Activated T-cell treated with anti-CD3 and anti-CD28 coated beads, Interleukin-2, amount 50 U/mL, for 48 hours (primary cell): ENCODE results near the gene PTAR1.

ENCODE experiments used
- DNase-seq, 2 experiments: peaks; one replicate each; pipeline ENCODE4 v3.0.0-alpha.2; 2020

PTAR1 gene

DNA sequence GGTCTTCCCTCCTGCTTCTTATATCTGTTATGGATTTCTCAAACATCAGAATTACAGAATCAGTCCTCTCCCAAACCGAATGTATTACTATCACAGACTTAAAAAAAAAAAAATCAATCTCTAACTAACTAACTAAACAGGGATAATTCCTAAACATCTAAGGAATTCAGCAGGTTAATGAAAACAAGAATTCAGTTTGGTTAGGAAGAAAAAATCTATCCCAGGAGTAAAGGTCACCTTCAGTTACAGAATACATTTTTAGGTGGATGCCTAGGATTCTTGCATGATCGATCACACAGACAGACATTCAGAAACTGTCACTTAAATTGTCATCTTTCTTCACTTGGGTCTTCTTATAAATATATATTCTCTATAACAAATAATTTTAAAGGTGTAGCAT is 11.5 kb downstream of the PTAR1 start:
- DNase-seq: no peak

DNA sequence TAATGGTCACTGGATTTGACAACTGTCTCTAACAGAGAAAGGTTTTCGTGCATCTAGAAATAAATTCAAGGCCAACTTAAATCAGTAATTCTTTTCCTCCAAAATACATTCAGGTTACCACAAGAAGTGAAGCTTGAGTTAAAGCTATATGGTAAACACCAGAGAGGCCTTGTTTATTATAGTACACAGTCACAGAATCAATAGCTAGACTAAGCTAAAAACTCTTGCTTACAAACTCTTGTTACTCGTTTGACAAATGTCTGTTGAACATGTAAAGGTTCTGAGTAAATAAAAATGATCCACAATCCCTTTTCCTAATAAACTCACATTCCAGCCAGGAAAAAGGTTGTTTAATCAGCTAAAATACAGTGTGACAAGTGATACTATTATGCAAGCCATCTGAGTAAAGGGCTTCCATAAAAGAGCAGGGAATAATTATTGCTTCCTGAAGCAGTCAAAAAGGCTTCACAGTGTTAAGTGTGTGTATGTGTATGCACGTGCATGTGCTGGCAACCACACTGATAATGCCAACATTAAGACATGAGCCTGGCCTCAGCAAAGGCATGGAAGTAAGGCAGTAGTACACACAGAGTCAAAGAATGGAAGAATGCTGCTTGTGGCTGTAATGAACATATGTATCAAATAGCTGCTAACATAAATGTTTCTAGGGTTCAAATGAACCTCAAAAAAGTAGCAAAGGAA is 12.8 kb downstream of the PTAR1 start:
- DNase-seq: no peak

- DNase-seq: no peak
These were observed 13.9 kb downstream of the PTAR1 start for GRCh38 chr9:69745716-69746437.

DNA sequence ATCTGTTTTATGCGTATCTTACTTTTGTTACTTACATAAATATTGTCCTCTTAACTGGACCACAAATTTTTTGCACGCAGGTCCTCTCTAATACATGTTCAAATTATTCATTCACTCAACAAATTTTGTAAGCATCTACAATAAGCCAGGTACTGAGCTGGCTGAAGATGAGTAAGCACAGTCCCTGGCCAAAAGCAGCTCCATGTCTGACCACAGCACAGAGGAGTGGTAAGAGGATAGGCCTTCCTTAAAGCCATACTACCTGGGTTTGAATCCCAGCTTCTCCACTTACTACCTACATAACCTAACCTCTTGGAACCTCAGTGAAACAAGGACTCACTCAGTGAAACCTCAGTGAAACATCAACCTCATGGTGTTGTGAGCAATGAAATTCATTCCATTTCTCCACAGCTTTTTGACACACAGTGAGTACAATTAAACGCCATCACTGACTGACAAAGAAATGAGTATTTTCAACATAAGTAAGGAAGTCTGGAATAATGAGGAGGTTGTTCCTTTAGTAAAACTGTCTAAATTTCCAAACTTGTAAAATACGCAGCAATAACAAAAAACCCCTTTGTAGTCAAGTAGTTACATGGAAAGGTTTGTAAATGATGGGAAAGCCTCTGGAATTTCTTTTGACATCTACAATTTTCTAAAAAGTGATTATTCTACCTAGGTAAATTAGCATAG is 15.0 kb downstream of the PTAR1 start:
- DNase-seq: no peak

DNA sequence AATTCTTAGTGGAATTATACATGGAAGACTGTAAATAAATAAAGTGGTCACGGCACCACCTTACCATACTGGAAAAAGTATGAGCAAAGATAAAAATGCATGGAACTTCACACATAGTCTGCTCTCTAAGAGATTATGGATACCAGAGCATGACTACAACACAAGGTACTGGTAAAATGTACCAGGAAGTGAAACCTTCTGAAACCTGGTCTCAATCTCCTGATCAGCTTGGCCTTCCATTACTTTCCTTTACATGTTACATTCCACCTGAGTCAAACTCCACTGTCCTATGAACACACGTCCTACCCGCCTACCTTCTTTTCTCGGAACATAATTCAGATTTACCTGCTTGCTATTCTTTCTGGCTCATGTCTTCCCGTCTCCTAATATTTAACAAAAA is 15.9 kb downstream of the PTAR1 start:
- no peak for DNase-seq

GRCh38 chr9:69740872-69741505 is 18.8 kb downstream of the PTAR1 start:
- DNase-seq: no peak

GRCh38 chr9:69731348-69731747 is 28.5 kb downstream of the PTAR1 start:
- no peak for DNase-seq

- DNase-seq: no peak
These were observed 39.8 kb downstream of the PTAR1 start for GRCh38 chr9:69719983-69720382.

DNA sequence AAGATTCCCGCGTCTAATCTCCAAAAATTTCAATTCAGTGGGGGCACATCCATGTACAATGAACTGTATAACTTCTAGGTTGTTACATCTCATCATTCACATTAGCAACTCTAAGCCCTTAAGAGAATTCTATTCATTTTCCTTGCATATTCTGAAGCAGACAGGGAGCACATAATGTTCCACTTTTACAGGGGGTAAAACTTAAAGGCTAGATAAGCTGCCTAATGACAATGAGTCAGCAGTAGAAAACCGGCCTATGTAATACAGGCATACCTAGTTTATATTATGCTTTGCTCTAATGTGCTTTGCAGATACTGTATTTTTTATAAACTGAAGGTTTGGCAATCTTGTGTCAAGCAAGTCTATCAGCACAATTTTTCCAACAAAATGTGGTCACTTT is 40.4 kb downstream of the PTAR1 start:
- DNase-seq: no peak

DNA sequence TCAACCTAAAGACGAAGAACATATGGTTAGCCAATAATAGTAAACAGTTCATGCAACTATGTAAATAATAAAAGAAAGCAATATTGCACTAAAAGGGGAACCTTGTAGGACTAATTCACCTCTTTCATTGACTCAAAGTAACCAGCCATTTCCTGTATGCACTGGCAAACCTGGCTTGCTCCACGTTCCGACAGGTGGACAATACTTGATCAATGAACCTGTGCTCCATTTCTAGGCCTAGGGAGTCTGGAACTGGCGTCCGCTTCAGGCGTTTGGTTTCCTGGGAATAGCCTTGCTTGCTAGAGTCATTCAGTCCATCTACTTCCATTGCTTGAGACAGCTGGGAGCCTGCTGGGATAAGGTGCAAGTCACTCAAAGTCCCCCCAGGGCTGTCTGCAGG is 41.6 kb downstream of the PTAR1 start:
- no peak for DNase-seq

DNA sequence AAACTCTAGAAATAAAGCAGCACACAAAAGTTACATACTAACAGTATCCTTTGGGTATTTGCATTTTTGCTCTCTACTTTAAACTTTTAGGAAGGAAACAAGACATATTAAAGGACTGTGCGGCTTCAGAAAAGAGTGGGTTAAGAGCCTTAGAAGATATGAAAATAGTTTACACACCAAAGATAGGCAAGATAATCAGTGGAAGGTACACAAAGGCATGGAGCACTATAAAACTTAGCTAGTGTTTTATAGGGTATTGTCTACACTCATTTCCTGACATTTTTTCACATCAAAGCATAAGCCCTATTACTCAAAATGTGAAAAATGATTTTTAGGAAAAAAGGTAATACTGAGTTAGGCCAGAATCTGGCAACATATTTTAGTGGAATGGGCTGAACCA is 44.0 kb downstream of the PTAR1 start:
- DNase-seq: no peak

- DNase-seq: no peak
These were observed 44.7 kb downstream of the PTAR1 start for GRCh38 chr9:69715096-69715495.

DNA sequence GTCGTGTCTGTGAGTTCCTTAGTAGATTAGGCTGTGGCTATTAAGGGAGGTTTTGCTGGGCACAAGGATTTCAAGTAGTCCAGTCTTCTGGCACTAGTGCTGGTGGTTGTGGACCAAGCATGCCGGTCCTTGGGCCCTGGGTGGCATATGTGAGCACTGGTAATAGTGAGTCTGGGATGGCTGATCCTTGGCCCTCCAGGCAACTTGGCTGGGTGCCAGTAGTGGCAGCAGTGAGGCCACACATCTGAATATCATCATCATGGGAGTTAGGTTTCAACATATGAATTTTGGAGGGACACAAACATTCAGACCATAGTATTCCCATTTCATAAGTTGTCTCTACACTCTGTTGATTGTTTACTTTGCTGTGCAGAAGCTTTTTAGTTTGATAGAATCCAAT is 62.3 kb downstream of the PTAR1 start:
- DNase-seq: no peak

DNA sequence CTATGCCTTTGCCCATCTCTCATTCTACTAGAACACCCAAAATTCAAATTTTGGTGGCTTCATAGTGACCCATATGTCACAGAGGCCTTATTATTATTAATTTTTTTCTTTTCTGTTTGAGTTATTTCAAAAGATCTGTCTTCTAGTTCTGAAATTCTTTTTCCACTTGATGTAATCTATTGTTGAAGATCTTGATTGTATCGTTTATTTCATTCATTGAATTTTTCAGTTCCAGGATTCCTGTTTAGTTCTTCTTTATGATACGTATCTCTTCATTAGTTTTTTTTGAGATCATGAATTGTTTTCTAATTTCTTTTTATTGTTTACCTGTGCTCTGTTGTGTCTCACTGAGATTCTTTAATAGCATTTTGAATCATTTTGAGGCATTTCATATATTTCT is 63.0 kb downstream of the PTAR1 start:
- DNase-seq: no peak

GRCh38 chr9:69689991-69690538 is 69.7 kb downstream of the PTAR1 start:
- no peak for DNase-seq

DNA sequence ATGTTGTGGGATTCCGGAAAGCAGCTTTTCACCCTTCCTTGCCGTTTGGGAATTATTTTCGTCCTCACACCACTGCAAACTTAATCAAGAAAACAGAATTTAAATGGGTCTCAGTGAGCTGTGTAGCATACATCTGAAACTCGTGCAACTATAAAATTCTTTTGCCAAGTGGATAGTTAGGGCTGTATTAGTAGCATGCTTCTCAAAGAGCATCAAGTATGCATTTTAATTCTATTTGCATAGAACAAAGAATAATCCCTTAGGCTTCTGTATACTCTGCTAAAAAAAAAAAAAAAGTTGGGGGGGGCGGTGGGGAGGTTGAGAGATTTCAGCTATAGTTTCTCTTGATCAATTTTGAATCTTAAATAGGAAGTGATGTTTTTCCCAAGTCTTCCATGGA is 75.9 kb downstream of the PTAR1 start:
- DNase-seq: no peak

GRCh38 chr9:69678843-69679538 is 80.8 kb downstream of the PTAR1 start:
- no peak for DNase-seq

GRCh38 chr9:69677931-69678330 is 81.9 kb downstream of the PTAR1 start:
- no peak for DNase-seq

DNA sequence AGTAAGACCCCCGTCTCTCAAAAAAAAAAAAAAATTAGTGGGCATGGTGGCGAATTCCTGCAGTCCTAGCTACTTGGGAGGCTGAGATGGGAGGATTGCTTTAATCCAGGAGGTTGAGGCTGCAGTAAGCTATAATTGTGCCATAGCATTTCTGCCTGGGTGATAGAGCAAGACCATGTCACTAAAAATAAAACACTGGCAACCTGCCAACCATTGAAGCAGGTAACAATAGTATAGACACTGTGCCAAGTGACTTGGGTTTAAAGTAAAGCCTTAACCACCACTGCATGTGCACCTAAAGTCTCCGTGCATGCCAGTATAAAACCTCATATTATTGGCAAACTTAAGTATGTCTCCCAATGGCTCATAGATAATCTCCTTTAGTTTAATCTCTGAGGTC is 84.2 kb downstream of the PTAR1 start:
- DNase-seq: no peak

- no peak for DNase-seq
These were observed 84.9 kb downstream of the PTAR1 start for GRCh38 chr9:69674716-69675438.

DNA sequence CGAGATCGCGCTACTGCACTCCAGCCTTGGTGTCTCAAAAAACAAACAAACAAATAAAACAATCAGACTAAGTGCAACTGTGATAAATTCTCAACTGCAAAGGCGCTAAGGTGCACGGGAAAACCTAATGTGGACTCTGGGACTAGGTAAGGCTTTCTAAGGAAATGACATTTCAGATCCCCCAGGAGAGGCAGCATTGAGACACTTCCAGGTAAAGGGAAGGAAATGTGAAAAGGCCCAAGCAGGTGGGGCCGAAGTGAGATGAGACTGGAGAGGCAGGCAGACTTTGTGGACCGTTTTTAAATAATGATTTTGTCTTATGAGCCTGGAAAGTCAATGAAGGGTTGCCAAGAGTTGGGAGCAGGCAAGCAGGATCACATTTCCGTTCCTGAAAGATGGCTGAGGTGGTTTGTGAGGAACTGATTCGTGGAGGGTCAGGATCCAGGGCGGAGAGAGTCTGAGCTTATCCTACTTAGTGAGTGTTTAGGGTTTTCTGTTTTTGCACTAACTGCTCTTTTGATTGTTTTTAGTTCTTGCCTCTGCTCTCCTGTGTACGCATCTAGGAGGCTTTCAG is 85.6 kb downstream of the PTAR1 start:
- DNase-seq: no peak

- no peak for DNase-seq
These were observed 86.5 kb downstream of the PTAR1 start for GRCh38 chr9:69673311-69673640.
